Measurements from ENCODE around the gene PATL2.
A peak's percentile ranks its signal among the peaks of the same experiment; 100 is the strongest.
"Not testable (repeated sequence)": the region's sequence is repeated elsewhere in the genome, so short reads cannot be mapped to it uniquely, and the experiment has no call there.

Gene PATL2

DNA sequence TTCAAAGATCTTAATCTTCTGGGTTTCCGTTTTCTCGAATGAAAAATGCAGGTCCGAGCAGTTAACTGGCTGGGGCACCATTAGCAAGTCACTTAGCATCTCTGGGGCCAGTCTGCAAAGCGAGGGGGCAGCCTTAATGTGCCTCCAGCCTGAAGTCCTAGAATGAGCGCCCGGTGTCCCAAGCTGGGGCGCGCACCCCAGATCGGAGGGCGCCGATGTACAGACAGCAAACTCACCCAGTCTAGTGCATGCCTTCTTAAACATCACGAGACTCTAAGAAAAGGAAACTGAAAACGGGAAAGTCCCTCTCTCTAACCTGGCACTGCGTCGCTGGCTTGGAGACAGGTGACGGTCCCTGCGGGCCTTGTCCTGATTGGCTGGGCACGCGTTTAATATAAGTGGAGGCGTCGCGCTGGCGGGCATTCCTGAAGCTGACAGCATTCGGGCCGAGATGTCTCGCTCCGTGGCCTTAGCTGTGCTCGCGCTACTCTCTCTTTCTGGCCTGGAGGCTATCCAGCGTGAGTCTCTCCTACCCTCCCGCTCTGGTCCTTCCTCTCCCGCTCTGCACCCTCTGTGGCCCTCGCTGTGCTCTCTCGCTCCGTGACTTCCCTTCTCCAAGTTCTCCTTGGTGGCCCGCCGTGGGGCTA is at the start of gene PATL2, which contains the start of gene B2M:
PATL2 (minus strand) TSS at position 228 of the 647 bp plus-strand sequence. CDS start 34,833 bp downstream, outside the sequence.
B2M (plus strand) TSS at position 422 of the 647 bp plus-strand sequence; CDS start at position 452, 30 bp downstream.
- peak; percentile 94 for DNase-seq (ENCODE audit: low spot score)

DNA sequence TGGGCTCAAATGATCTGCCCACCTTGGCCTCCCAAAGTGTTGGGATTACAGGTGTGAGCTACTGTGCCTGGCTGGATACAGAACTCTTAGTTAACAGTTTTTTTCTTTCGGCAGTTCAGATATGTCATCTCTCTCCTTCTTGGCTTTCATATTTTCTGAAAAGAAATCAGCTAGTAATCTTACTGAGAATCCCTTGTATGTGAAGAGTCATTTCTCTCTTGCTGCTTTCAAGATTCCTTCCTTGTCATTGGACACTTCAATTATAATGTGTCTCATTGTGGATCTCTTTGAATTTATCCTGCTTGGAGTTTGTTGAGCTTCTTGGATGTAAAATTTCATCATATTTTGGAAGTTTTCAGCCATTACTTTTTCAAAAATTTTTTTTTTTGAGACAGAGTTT is 42.2 kb upstream of the PATL2 start:
- DNase-seq (ENCODE audit: low spot score), result no peak

DNA sequence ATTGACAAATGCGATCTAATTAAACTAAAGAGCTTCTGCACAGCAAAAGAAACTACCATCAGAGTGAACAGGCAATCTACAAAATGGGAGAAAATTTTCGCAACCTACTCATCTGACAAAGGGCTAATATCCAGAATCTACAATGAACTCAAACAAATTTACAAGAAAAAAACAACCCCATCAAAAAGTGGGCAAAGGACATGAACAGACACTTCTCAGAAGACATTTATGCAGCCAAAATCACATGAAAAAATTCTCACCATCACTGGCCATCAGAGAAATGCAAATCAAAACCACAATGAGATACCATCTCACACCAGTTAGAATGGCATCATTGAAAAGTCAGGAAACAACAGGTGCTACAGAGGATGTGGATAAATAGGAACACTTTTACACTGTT is 32.3 kb upstream of the PATL2 start:
- DNase-seq (ENCODE audit: low spot score), result not testable (repeated sequence)

DNA sequence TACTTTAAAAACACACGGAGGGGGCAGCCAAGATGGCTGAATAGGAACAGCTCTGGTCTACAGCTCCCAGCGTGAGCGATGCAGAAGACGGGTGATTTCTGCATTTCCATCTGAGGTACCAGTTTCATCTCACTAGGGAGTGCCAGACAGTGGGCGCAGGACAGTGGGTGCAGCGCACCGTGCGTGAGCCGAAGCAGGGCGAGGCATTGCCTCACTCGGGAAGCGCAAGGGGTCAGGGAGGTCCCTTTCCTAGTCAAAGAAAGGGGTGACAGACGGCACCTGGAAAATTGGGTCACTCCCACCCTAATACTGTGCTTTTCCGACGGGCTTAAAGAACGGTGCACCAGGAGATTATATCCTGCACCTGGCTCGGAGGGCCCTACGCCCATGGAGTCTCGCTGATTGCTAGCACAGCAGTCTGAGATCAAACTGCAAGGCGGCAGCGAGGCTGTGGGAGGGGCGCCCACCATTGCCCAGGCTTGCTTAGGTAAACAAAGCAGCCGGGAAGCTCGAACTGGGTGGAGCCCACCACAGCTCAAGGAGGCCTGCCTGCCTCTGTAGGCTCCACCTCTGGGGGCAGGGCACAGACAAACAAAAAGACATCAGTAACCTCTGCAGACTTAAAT is 28.2 kb upstream of the PATL2 start:
- not testable (repeated sequence) for DNase-seq (ENCODE audit: low spot score)

DNA sequence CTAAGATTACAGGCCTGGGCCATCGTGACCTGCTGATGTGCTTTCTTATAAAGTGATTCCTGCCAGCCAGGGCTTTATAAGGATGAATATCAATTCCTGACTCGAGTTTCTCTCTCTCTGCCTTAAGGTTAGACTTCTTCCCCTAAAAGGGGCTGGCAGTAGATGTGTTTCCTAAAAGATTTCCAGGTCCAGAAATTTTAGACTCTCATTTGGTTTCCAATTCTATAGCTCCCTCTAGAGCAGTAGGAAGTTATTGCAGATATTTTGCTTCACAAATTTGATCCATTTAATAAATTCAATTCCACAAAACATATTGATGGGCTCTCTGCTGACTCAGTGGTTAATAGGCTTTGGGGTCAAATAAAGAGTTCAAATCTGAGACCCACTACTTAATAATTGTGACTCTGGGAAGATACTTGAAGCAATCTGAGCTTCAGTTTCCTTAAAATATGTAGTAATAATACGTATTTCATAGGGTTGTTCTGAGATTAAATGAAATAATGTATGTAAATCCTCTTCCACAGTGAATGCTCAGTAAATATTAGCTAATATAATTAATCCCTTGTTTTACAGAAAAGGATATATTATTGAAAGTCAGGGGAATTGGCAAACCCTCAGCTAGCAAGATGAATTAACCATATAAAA is 27.3 kb upstream of the PATL2 start:
- peak; percentile 47 for DNase-seq (ENCODE audit: low spot score)

DNA sequence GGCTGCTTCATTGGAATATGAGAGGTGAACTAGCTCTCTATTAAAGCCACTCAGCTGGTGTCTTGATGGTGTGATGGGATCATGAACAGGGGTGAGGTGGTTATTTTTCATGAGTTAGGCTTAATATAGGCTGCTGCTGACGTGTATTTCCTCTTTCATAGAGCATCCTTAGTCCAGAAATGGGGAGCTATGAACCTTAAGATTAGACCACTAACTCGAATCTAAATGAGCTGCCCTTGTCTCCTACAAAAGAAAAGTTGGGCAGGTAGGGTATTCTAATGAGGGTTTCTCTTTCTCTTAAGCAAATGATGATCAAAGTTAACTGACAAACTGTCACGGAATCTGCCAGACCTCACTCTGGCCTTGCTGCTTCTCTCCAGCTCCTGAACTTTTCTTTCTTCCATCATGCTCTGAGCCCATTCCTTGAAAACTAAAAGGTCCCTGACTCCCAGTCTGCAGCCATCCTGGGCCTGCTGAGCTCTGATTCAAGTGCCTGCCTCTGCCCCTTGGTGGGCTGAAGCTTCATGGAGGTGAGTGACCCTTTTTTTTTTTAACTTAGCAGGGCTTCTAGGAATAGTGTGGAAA is 25.1 kb upstream of the PATL2 start, which contains the start of gene TRIM69:
TRIM69 (plus strand) TSS at position 348 of the 585 bp plus-strand sequence; CDS start at position 525, 177 bp downstream.
- no peak for DNase-seq (ENCODE audit: low spot score)

DNA sequence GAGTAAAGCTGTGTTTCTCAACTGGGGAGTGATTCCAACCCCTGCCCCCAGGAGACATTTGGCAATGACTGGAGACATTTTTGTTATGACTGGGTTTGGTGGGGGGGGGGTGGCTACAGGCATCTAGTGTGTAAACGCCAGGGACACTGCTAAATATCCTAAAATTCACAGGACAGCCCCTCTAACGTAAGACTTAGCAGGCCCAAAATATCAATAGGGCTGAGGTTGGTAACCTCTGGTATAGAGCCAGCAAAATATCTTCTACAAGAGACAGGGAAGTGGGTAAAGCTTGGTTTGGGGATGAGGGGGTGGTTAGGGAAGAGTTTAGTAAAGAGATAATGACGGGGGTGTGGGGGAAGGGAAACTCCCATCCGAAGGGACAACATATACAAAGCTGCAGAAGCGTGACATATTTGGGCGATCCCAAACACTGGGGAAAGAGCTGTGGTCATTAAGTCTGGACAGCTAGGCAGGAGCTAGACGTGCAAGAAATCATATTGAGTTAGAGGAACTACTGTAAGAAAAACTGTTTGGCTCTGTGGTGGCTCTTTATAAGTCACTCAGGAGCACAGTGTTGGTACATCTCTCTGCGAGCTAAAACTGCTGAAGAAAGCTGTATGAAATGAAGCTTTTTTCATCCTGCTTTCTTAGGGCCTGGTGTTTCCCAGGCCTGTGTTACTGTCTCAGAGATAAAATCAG is 24.5 kb upstream of the PATL2 start:
- DNase-seq (ENCODE audit: low spot score), result no peak

DNA sequence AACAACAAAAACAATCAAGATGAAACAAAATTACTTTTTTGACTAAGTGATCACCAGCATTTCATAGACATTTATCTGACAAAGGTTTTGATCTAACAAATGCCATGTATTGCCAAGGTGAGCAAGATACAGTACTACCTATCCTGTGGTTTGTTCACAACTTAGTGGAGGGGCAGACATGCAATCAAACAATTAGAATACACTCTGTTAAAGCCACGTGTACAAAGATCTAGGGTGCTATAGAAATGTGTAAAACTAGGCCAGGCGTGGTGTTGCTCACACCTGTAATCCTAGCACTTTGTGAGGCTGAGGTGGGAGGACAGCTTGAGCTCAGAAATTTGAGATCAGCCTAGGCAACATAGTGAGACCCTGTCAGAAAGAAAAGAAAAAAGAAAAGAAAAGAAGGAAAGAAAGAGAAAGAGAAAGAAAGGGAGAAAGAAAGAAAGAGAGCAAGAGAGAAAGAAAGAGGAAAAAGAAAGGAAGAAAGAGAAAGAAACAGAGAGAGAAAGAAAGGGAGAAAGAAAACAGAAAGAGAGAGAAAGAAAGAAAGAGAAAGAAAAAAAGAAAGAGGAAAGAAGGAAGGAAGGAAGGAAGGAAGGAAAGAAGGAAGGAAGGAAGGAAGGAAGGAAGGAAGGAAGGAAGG is 23.8 kb upstream of the PATL2 start:
- DNase-seq (ENCODE audit: low spot score), result no peak

DNA sequence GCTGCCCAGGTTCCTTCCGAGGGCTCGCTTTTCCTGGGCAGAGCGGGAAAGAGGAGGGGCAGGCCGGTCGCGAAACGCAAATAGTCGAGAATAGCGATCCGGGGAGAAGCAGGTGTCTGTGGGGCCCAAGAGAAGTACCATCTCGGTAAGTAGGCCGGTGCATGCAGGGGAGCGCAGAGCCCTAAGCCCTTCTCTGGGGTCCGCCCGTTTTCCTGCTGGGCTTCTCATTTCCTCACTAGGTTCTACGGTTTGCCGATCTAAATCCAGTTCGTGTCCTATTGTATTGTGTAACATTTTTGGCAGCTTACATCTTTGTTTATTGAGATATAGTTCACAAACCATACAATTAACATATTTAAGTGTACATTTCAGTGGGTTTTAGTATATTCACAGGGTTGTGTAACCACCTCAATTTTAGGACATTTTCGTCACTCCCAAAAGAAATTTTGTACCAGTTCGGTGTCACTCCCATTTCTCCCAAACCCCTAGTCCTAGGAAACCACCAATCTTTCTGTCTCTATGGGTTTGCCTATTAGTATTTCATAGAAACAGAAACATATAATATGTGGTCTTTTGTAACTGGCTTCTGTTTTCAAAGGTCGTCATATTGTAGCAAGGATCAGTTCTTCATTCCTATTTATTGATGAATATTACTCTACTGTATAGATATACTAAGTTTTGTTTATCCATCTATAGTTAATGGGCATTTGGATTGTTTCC is 18.4 kb upstream of the PATL2 start:
- peak; percentile 39 for DNase-seq (ENCODE audit: low spot score)

DNA sequence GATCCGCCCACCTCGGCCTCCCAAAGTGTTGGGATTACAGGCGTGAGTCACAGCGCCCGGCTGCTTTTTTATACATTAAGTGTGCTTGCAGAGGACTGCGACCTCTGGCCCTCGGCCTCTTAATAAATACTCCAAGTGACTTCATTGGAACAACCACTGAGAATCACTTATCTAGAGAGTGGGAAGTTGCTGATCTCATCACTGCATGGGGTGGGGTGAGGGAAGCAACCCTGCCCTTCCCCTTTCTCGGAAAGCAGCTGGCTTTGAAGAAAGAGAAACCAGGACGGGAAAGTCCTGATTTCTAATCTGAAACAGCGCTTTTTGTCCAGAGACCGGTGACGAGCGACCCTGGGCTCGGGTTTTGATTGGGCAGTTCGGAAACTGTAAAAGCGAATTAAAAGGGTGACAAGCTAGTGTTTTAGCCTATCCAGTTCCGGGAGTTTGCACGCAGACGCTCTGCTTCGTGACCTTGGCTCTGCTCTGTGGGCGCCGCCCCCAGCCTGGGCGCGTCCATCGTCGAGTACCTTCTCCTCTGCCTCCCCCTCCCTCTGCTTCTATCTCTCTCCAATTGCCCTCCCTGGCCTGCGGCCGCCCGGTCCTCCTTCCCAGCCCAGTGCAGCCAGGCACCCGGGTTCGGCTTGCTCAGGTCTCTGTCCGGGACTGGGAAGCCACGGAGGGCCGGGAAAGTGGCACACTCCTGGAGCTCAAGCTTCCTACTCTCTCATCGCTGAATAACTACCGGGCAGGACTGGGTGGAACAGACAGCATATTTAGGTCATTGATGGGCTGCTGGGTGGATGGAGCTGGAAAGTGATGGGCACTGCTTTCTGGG is 17.7 kb upstream of the PATL2 start:
- peak; percentile 92 for DNase-seq (ENCODE audit: low spot score)

DNA sequence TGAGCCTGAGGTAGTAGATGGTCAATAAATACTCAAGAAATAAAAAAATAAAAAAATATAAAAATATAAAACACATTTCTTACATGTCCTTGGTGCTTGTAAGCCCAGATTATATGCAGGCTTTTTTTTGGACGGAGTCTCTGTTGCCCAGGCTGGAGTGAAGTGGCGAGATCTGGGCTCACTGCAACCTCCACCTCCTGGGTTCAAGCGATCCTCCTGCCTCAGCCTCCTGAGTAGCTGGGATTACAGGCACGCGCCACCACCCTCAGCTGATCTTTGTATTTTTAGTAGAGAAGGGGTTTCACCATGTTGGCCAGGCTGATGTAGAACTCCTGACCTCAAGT is 17.1 kb upstream of the PATL2 start:
- DNase-seq (ENCODE audit: low spot score), result not testable (repeated sequence)

DNA sequence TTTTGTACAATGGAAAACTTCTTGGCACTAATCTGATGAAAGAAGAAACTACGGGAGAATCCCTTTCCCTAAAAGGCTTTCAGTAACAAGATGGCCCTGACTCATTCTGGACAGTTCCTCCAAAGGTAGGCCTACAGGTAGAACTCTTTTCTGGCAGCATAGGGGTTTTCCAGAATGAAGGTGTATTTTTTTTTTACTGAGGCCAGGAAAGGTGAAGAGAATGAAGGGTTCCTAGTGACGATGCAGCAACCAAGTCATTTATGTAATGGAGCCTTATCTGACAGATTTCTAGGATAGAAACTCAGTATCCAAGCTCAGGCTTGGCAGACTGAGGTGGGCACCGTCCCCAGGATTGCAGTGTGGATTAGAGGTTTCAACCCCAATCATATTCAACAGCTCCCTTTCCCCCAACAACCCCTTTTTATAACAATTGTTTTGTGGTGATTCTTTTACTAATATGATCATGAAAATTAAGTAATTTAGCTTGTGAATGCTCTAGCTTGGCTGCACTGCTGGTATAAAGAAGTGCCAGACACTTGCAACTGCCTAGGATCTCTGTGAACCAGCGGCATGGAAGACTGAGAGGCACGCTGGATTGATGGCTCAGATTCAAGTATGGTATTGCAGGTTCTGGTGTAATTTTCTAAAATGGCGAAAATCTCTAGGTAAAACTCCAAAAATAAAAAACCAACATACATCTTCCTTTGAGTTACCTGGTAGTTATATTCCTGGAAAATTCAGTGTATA is 16.5 kb upstream of the PATL2 start:
- DNase-seq (ENCODE audit: low spot score), result no peak

DNA sequence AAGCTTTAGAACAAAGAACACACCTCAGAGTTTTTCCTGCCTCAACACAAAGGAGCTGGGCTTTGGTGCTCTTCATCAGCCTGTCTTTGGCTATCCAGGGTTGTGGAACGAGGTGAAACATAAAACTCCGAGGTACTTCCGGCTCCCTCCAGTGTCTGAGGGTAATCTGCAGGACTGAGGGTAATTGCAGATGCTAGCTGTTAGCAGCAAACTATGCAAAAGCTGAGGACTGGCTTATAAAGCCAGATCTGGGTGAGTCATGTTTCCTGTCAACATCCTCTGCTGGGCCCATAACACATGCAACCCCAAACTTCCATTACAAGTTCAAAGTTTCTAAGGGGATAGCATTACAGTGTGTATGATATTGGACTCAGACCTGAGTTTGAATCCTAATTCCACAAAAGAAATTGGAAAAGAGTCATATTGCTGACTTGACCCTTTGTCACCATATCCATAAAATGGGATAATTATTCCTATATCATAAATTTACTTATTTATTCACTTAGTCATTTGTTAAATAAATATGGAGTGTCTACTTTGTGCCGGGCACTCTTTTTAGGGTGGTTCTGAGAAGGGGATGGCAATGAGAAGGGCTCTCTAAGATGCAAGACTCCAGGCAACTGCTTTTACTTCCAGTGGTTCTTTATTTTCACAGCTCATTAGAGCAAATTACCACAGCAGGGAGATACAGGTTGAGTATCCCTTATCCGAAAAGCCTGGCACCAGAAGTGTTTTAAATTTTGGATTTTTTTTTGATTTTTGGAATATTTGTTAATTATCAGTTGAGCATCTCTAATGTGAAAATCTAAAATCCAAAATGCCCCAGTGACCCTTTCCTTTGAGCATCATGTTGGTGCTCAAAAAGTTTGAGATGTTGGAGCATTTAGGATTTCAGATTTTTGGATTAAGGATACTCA is 15.7 kb upstream of the PATL2 start:
- DNase-seq (ENCODE audit: low spot score), result peak; percentile 70

DNA sequence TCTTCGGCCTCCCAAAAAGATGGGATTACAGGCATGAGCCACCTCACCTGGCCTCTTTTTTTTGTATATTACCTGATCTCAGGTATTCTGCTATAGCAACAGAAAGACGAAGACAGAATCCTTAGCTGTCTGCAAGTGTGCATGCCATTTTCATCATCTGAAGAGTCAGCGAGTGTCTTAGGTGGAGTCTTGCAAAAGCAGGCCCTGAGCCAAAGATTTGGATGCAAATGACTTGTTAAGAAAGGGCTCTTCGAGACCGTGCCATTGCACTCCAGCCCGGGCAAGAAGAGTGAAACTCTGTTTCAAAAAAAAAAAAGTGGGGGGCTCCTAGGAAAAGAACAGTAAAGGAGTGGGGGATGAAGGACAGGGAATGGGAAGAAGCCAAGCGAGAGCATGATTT is 15.0 kb upstream of the PATL2 start:
- peak; percentile 20 for DNase-seq (ENCODE audit: low spot score)

DNA sequence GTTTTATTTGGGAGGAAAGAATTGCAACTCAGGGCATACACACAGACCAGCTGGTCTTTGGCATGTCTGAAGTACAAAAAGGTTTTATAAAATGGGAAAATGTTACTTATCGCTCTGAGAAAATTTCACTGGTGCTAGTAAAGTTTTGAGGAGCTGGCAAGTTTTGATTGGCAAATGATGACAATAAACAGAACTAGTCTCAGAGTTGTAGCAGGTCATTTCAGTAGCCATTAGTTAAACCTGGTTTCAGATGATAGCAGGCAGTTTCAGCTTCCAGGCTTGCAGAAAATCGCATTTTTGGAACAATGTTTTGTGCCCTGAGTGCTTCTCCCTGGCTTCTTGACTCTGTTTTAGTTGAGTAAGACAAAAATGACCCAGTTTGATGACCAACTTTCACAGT is 10.9 kb upstream of the PATL2 start:
- no peak for DNase-seq (ENCODE audit: low spot score)

DNA sequence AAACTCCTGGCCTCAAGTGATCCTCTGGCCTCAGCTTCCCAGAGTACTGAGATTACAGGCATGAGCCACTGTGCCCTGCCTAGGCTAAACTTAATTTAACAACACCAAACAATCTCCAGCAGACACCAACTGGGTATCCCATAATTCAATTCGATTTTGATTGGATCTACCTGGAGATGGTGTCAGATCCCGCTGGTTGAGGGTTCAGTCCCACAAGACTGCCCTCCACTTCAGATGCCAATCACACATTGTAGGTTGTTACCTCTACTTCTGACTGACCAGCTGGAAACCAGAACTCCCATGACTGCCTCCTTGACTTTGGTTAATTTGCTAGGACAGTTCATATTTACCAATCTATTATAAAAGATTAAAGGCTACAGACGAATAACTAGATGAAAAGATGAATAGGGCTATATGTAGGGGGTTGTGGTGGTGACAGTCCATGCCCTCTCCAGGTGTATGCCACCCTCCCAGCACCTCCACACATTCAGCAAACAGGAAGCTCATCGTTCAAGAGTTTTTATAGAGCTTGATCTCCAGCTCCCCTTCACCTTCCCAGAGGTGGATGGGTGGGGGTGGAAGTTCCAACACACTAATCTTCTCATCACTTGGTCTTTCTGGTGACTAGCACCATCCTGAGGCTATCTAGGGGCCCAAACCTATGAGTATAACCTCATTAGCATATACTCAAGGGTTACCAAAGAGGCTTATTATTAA is 9.5 kb upstream of the PATL2 start:
- no peak for DNase-seq (ENCODE audit: low spot score)

DNA sequence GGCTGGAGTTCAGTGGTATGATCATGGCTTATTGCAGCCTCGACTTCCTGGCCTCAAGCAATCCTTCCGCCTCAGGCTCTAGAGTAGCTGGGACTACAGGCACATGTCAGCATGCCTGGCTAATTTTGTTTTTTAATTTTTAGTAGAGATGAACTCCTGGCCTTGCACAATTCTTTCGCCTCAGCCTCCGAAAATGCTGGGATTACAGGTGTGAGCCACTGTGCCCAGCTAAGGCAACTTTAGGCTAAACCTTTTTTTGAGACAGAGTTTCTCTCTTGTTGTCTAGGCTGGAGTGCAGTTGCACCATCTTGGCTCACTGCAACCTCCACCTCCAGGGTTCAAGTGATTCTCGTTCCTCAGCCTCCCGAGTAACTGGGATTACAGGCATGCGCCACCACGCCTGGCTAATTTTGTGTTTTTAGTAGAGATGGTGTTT is 8.9 kb upstream of the PATL2 start:
- not testable (repeated sequence) for DNase-seq (ENCODE audit: low spot score)
